ENCODE results near the gene ACAP1. TPM values are rescaled to one million over a fixed set of nuclear protein-coding genes. Genes with fewer than 3 reads are reported as not detected.
"Not testable (repeated sequence)": the region's sequence is repeated elsewhere in the genome, so short reads cannot be mapped to it uniquely, and the experiment has no call there.

ACAP1 gene
- total and polyA plus RNA-seq, 7 donors: 1.9 to 20.7 (median 12.2) TPM

DNA sequence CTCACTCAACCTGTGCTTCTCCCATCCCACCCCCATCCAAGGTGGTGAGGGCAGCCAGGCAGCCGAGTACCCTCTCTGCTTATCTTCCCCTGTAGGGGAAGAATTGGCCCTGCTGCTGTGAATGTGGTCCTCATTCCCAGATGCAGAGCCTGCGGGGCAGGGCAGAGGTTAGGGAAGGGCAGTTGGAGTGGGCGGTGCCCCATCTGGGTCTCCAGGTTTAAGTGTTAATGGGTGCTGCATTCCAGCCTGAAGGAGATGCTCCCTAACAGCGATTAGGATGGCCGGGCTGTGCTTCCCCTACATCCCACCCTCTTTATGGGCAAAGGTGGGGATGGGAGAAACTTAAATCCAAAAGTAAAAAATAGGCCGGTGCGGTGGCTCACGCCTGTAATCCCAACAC lies 30.8 kb downstream of the ACAP1 start:
- WGBS, 3 donors: 75 to 85% (median 81%) methylated on average over 8 of the region's 8 CpGs
- intact Hi-C loops (cut with DNase I): loop anchor here in 1 of 2 donors (5.0 kb wide), 1 partner anchor 65 kb away; no protein-coding TSS in a partner anchor
- TF ChIP-seq, protein P1, sequence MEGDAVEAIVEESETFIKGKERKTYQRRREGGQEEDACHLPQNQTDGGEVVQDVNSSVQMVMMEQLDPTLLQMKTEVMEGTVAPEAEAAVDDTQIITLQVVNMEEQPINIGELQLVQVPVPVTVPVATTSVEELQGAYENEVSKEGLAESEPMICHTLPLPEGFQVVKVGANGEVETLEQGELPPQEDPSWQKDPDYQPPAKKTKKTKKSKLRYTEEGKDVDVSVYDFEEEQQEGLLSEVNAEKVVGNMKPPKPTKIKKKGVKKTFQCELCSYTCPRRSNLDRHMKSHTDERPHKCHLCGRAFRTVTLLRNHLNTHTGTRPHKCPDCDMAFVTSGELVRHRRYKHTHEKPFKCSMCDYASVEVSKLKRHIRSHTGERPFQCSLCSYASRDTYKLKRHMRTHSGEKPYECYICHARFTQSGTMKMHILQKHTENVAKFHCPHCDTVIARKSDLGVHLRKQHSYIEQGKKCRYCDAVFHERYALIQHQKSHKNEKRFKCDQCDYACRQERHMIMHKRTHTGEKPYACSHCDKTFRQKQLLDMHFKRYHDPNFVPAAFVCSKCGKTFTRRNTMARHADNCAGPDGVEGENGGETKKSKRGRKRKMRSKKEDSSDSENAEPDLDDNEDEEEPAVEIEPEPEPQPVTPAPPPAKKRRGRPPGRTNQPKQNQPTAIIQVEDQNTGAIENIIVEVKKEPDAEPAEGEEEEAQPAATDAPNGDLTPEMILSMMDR (IDR thresholded peaks at IDR 0.05): no peak

DNA sequence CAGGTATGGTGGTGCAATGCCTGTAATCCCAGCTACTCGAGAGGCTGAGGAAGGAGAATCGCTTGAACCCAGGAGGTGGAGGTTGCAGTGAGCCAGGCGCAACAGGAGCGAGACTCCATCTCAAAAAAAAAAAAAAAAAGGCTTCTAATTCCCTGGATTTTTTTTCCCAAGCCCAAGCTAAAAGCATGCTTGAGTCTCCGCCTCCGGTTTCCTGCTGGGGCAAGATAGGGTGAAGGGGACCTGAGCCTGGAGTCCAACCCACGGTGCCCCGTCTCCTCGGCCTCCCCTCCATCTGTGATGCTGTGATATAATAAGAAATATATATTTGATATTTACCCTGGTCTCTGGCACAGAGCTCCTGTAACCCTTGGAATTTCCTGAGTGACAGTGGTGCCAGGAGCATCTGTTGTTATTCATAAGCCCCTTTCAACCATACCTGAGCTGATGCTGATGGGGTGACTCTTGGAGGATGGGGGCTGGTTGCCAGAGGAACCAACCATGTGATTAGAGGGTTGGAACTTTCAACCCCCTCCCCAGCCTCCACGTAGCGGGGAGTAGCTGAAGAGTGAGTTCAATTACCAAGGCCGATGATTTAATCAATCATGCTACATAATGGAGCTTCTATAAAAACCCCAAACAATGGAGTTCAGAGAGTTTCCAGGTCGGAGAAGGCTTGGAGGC lies 31.7 kb downstream of the ACAP1 start:
- no peak for ATAC-seq
- no peaks in the 10 kb centered on the region for H3K36me3 ChIP-seq (ENCODE audit: insufficient read depth in 1 of 2, low read depth in 1 of 2)
- TF ChIP-seq, protein P1 (IDR thresholded peaks at IDR 0.05): no peak
- no peak overlapping the region for H3K4me3 ChIP-seq
- 69 to 76% (median 75%) methylated on average over 13 of the region's 13 CpGs for WGBS, 3 donors
- no peaks in the 10 kb centered on the region for H3K4me1 ChIP-seq
- intact Hi-C loops (cut with DNase I): loop anchor here in 1 of 2 donors (5.0 kb wide), 1 partner anchor 64 kb away; no protein-coding TSS in a partner anchor
- DNase-seq: no peak
- H3K9me3 ChIP-seq: no peaks in the 10 kb centered on the region
- H3K27ac ChIP-seq: no peak overlapping the region
- peaks cover 0 to 3% (median 0%) of the 10 kb centered on the region in 3 donors for H3K27me3 ChIP-seq (ENCODE audit: insufficient read depth in 3 of 3, low read length in 2 of 3)

More for the DNA sequence above, 30.8 kb downstream of the ACAP1 start:
- H3K36me3 ChIP-seq (ENCODE audit: insufficient read depth in 1 of 2, low read depth in 1 of 2): no peaks in the 10 kb centered on the region
- H3K27me3 ChIP-seq (ENCODE audit: insufficient read depth in 3 of 3, low read length in 2 of 3): peaks cover 0 to 3% (median 0%) of the 10 kb centered on the region in 3 donors
- no peak overlapping the region for H3K4me3 ChIP-seq
- no peak for ATAC-seq
- H3K9me3 ChIP-seq: no peaks in the 10 kb centered on the region
- no peaks in the 10 kb centered on the region for H3K4me1 ChIP-seq
- no peak overlapping the region for H3K27ac ChIP-seq
- no peak for DNase-seq

DNA sequence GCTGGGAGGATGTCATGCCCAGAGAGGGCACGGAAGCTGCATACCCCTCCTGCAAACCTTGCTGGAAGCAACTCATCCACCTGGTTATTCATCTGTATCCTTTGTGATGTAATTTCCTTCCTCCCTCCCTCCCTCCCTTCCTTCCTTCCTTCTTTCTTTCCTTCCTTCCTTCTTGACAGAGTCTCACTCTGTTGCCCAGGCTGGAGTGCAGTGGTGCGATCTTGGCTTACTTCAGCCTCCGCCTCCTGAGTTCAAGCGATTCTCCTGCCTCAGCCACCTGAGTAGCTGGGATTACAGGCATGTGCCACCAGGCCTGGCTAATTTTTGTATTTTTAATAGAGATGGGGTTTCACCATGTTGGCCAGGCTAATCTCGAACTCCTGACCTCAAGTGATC lies 32.3 kb downstream of the ACAP1 start:
- H3K27ac ChIP-seq; H3K4me1 ChIP-seq; ATAC-seq; H3K9me3 ChIP-seq; DNase-seq; H3K4me3 ChIP-seq; H3K27me3 ChIP-seq (ENCODE audit: insufficient read depth in 3 of 3, low read length in 2 of 3); H3K36me3 ChIP-seq (ENCODE audit: insufficient read depth in 1 of 2, low read depth in 1 of 2): not testable (repeated sequence)
- WGBS, 3 donors: 79 to 89% (median 80%) methylated on average over 5 of the region's 5 CpGs
- intact Hi-C loops (cut with DNase I): loop anchor here in 1 of 2 donors (5.0 kb wide), 1 partner anchor 64 kb away; no protein-coding TSS in a partner anchor

DNA sequence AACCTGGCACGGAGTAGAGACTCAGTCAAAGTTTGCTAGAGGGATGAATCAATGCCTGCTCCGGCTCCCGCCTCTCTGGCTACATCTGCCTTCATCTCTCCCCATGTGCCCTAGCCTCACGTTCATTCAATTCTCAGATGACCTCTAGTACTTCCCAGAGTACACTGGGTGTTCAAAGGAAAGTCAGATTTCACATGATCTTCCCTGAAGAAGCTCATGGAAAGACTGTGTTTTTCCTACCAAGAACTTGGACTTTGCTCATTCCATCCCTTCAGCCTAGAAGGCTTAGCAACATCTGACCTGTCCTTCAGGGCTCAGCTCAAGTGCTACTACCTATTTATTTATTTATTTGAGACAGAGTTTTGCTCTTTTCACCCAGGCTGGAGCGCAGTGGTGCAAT lies 33.5 kb downstream of the ACAP1 start:
- Histone ChIP-seq H3K4me3 (no peak overlapping the region), H3K4me1 (no peaks in the 10 kb centered on the region), H3K9me3 (no peaks in the 10 kb centered on the region), H3K27ac (no peak overlapping the region), H3K27me3 (ENCODE audit: insufficient read depth in 3 of 3, low read length in 2 of 3) (peaks cover 0 to 3% (median 0%) of the 10 kb centered on the region in 3 donors), H3K36me3 (ENCODE audit: insufficient read depth in 1 of 2, low read depth in 1 of 2) (no peaks in the 10 kb centered on the region)
- TF ChIP-seq, protein P1 (IDR thresholded peaks at IDR 0.05): no peak
- no peak for DNase-seq
- intact Hi-C loops (cut with DNase I): loop anchor here in 1 of 2 donors (5.0 kb wide), 1 partner anchor 62 kb away; no protein-coding TSS in a partner anchor
- WGBS, 3 donors: 81 to 90% (median 81%) methylated on average over 5 of the region's 5 CpGs
- ATAC-seq: no peak

DNA sequence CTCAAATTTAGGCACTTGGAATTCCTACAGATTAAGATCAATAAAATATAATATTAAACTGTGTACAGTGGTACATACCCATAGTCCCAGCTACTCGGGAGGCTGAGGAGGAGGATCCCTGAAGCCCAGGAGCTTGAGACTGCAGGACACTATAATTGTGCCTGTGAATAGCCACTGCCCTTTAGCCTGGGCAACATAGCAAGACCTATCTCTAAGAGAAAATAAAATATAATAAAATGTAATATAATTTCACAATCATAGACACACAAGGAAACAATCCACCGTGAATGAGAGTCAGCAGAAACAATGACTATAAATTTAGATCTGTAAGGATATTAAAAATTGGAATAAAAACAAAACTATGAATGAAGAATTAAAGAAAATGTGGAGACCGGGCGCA lies 34.5 kb downstream of the ACAP1 start:
- 74 to 91% (median 81%) methylated on average over 4 of the region's 4 CpGs for WGBS, 3 donors
- DNase-seq (no peak), ATAC-seq (no peak)
- intact Hi-C loops (cut with DNase I): no loop called here
- no peaks in the 10 kb centered on the region for H3K36me3 ChIP-seq (ENCODE audit: insufficient read depth in 1 of 2, low read depth in 1 of 2)
- TF ChIP-seq, protein P1 (IDR thresholded peaks at IDR 0.05): no peak
- no peak overlapping the region for H3K4me3 ChIP-seq
- no peaks in the 10 kb centered on the region for H3K9me3 ChIP-seq
- H3K4me1 ChIP-seq: no peaks in the 10 kb centered on the region
- peaks cover 0 to 3% (median 0%) of the 10 kb centered on the region in 3 donors for H3K27me3 ChIP-seq (ENCODE audit: insufficient read depth in 3 of 3, low read length in 2 of 3)
- H3K27ac ChIP-seq: no peak overlapping the region
